PC-3 (cell line): ENCODE data around the gene PLSCR5. TPM values are rescaled to one million over a fixed set of nuclear protein-coding genes. Genes with fewer than 3 reads are reported as not detected.

ENCODE experiments used
- ATAC-seq: fragments of 200-7000 bp; cut with Tn5 transposase; 2 replicates; pipeline ENCODE4 v1.9.1; 2020; ENCODE audit warnings: mild to moderate bottlenecking, moderate library complexity
- BruUV-seq: library from RNA; stranded (reverse); fragments of 400-500 nt; replicated peaks from 2 replicates; lab custom pipeline; 2021; lab: Mats Ljungman, UMichigan
- CTCF ChIA-PET: fragments of 300-600 bp; sonication (Branson Sonifier 250); formaldehyde crosslinking; loops from one replicate; lab custom pipeline; 2022; ENCODE audit warnings: antibody characterized with exemption; lab: Charles Lee
- POLR2A ChIA-PET: fragments of 300-600 bp; sonication (Branson Sonifier 250); formaldehyde crosslinking; loops from one replicate; lab custom pipeline; 2022; ENCODE audit warnings: antibody characterized with exemption; ENCODE audit not compliant: unreplicated experiment; lab: Charles Lee
- DNase-seq: peaks from one replicate; pipeline ENCODE4 v3.0.0-alpha.2; 2015
- H2AFZ ChIP-seq: fragments of 300-600 bp; sonication (generic); 2 replicates; pipeline ENCODE4 v1.6.0; 2016; ENCODE audit warnings: antibody characterized with exemption, low read length
- H3F3A ChIP-seq: fragments of 300-600 bp; sonication (generic); one replicate; pipeline ENCODE4 v1.6.0; 2017; ENCODE audit warnings: antibody characterized with exemption, low read length, control low read depth, mild to moderate bottlenecking; ENCODE audit not compliant: unreplicated experiment
- H3K27ac ChIP-seq: fragments of 300-600 bp; sonication (generic); 2 replicates; pipeline ENCODE4 v1.5.1; 2016; ENCODE audit warnings: mild to moderate bottlenecking, low read length
- H3K27me3 ChIP-seq: fragments of 300-600 bp; sonication (generic); 2 replicates; pipeline ENCODE4 v1.6.1; 2016; ENCODE audit warnings: low read length, mixed read lengths
- H3K36me3 ChIP-seq: fragments of 300-600 bp; sonication (generic); 2 replicates; pipeline ENCODE4 v1.6.1; 2016; ENCODE audit warnings: low read depth, mixed run types, low read length, mixed read lengths
- H3K4me1 ChIP-seq: fragments of 300-600 bp; sonication (generic); 2 replicates; pipeline ENCODE4 v1.5.1; 2016; ENCODE audit warnings: low read length; ENCODE audit not compliant: insufficient read depth
- H3K4me2 ChIP-seq: fragments of 300-600 bp; sonication (generic); 2 replicates; pipeline ENCODE4 v1.6.0; 2016; ENCODE audit warnings: low read length
- H3K4me3 ChIP-seq: fragments of 300-600 bp; sonication (generic); 2 replicates; pipeline ENCODE4 v1.5.1; 2016; ENCODE audit warnings: mild to moderate bottlenecking, low read length, mixed read lengths
- H3K79me2 ChIP-seq: fragments of 300-600 bp; sonication (generic); 2 replicates; pipeline ENCODE4 v1.6.1; 2017; ENCODE audit warnings: low read length, mixed read lengths
- H3K9ac ChIP-seq: fragments of 300-600 bp; sonication (generic); 2 replicates; pipeline ENCODE4 v1.6.0; 2016; ENCODE audit warnings: mild to moderate bottlenecking, low read length
- H3K9me2 ChIP-seq: fragments of 300-600 bp; sonication (generic); replicated peaks from 2 replicates; pipeline ENCODE4 v1.6.1; 2016; ENCODE audit warnings: mixed run types, low read length, mixed read lengths
- H3K9me3 ChIP-seq: fragments of 300-600 bp; sonication (generic); 2 replicates; pipeline ENCODE4 v1.6.1; 2016; ENCODE audit warnings: low read length, mixed read lengths
- H4K20me1 ChIP-seq: fragments of 300-600 bp; sonication (generic); 2 replicates; pipeline ENCODE4 v1.6.1; 2016; ENCODE audit warnings: low read length, mixed read lengths
- CTCF ChIP-seq: fragments of 300-600 bp; sonication (generic); conservative IDR thresholded peaks from 2 replicates; pipeline ENCODE4 v1.5.1; 2017; ENCODE audit warnings: antibody characterized with exemption, low read depth, mild to moderate bottlenecking, low read length
- EZH2 ChIP-seq: fragments of 300-600 bp; sonication (generic); IDR thresholded peaks from one replicate; pipeline ENCODE4 v1.6.1; 2017; ENCODE audit warnings: antibody characterized with exemption, mild to moderate bottlenecking, low read length; ENCODE audit not compliant: unreplicated experiment
- EZH2phosphoT487 ChIP-seq: fragments of 300-600 bp; sonication (generic); IDR thresholded peaks from 2 replicates; pipeline ENCODE4 v1.6.1; 2018; ENCODE audit warnings: mild to moderate bottlenecking, antibody characterized with exemption, low read length, borderline replicate concordance
- intact Hi-C: fragments of 100-400 bp; cut with micrococcal nuclease; formaldehyde crosslinking; loops from 2 replicates; pipeline ENCODE4 v1.9.0; 2023
- total RNA-seq: library from RNA; depleted of rRNA; stranded (reverse); fragments of >200 nt; gene quantifications from 2 replicates; pipeline ENCODE4 v1.2.3, GENCODE V29; 2014

Gene PLSCR5
- total RNA-seq, 1 experiment from 2014 or later = not detected

- H3K79me2 ChIP-seq = no peaks in the 10 kb centered on the region
- no peak overlapping the region for H3K4me3 ChIP-seq
- DNase-seq (no peak), ATAC-seq (no peak)
- H3K9me2 ChIP-seq = no peaks in the 10 kb centered on the region
- no peak overlapping the region for H2AFZ ChIP-seq
- no peak overlapping the region for H3K4me2 ChIP-seq
- no peak overlapping the region for H3K9ac ChIP-seq
- H3K27ac ChIP-seq = no peak overlapping the region
- H3K9me3 ChIP-seq = 0 out of 2 replicates have a peak, but pooled peaks cover 5% of the 10 kb centered on the region
- BruUV-seq = no TSS peak
- CTCF ChIA-PET = no interaction called here
- H4K20me1 ChIP-seq = no peaks in the 10 kb centered on the region
- no peaks in the 10 kb centered on the region for H3K27me3 ChIP-seq
- no peaks in the 10 kb centered on the region for H3K36me3 ChIP-seq
- intact Hi-C loops = no loop called here
- TF ChIP-seq EZH2phosphoT487 (no peak), EZH2 (no peak), CTCF (no peak)
- H3F3A ChIP-seq = no peaks in the 10 kb centered on the region
- H3K4me1 ChIP-seq = no peaks in the 10 kb centered on the region
- POLR2A ChIA-PET = no interaction called here
Measured at GRCh38 chr3:146585156-146585555, 20.0 kb downstream of the PLSCR5 start.

- ChIA-PET CTCF (no interaction called here), POLR2A (no interaction called here)
- Histone ChIP-seq H3K9ac (no peak overlapping the region), H3K4me3 (no peak overlapping the region), H3K9me2 (no peaks in the 10 kb centered on the region), H3K4me2 (no peak overlapping the region), H3K9me3 (0 out of 2 replicates have a peak, but pooled peaks cover 5% of the 10 kb centered on the region), H3K36me3 (no peaks in the 10 kb centered on the region), H3K4me1 (no peaks in the 10 kb centered on the region), H3K79me2 (no peaks in the 10 kb centered on the region), H3F3A (no peaks in the 10 kb centered on the region), H4K20me1 (no peaks in the 10 kb centered on the region), H3K27ac (no peak overlapping the region), H3K27me3 (no peaks in the 10 kb centered on the region), H2AFZ (no peak overlapping the region)
- intact Hi-C loops = no loop called here
- ATAC-seq (no peak), DNase-seq (no peak)
- no TSS peak for BruUV-seq
- TF ChIP-seq EZH2phosphoT487 = no peak
- no peak for TF ChIP-seq EZH2
- no peak for TF ChIP-seq CTCF
Measured at GRCh38 chr3:146581951-146582467, 23.1 kb downstream of the PLSCR5 start.

- no peaks in the 10 kb centered on the region for H3F3A ChIP-seq
- no peaks in the 10 kb centered on the region for H3K27me3 ChIP-seq
- H3K79me2 ChIP-seq = no peaks in the 10 kb centered on the region
- CTCF ChIA-PET = interaction anchor here (0.6 kb wide), 1 partner anchor 199 kb away, joined by 3 read pairs; no protein-coding TSS in a partner anchor
- no peak overlapping the region for H3K27ac ChIP-seq
- POLR2A ChIA-PET = interaction anchor here (0.5 kb wide), 1 partner anchor 36 kb away, joined by 4 read pairs; no protein-coding TSS in a partner anchor
- H3K4me1 ChIP-seq = no peaks in the 10 kb centered on the region
- 0 out of 2 replicates have a peak, but pooled peaks cover 5% of the 10 kb centered on the region for H3K9me3 ChIP-seq
- intact Hi-C loops = no loop called here
- no peak for DNase-seq
- no peak; the same call in 1 of the 2 replicates for ATAC-seq
- H4K20me1 ChIP-seq = no peaks in the 10 kb centered on the region
- H3K4me3 ChIP-seq = no peak overlapping the region
- H3K4me2 ChIP-seq = no peak overlapping the region
- no peaks in the 10 kb centered on the region for H3K36me3 ChIP-seq
- no peak overlapping the region for H3K9ac ChIP-seq
- no peak overlapping the region for H2AFZ ChIP-seq
- TF ChIP-seq EZH2 (no peak), CTCF (no peak), EZH2phosphoT487 (no peak)
- BruUV-seq = no TSS peak
- H3K9me2 ChIP-seq = no peaks in the 10 kb centered on the region
Measured at GRCh38 chr3:146581080-146581601, 24.0 kb downstream of the PLSCR5 start.
